ENCODE data around the gene SMTNL2. TPM values are rescaled to one million over a fixed set of nuclear protein-coding genes. Genes with fewer than 3 reads are reported as not detected.

The SMTNL2 gene
- total RNA-seq, 2 donors from 2014 or later: 0.51 to 0.79 TPM

DNA sequence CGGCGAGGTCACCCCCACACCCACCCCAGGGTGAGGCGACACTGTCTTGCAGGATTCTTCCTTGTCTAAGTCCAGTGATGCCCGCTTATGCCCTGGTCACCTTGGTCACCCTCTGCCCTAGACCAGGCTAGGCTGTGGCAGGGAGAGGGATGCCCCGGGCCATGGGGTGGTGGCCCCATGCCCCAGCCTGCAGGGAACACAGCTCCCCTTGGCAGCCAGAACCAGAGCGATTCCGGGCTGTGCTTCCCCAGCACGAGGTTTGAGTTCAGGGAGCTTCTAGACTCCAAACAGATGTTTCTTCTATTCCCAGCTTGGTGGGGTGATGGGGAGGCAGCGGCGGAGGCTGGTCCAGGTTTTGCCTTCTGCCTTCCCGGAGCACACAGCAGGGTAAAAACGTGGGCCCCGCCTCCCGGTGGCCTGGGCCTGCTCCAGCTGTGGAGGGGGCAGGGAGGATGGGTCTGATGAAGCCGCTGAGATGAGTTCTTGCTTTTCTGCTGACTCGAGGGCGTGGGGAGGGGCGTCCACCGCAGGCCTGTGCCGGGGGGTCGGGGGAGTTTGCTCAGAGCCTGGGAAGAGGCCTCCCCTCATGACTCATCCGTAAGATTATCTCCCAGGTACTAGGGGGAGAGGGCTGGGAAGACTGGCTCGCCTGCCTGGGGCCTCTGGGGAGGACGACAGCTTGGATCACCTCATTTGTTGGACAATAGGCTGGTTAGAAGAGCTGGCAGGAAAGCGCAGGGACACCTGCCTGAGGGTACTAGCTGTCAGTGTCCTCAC is 15.4 kb downstream of the SMTNL2 start:
- DNase-seq: peak; percentile 96
- TF ChIP-seq, protein P1, sequence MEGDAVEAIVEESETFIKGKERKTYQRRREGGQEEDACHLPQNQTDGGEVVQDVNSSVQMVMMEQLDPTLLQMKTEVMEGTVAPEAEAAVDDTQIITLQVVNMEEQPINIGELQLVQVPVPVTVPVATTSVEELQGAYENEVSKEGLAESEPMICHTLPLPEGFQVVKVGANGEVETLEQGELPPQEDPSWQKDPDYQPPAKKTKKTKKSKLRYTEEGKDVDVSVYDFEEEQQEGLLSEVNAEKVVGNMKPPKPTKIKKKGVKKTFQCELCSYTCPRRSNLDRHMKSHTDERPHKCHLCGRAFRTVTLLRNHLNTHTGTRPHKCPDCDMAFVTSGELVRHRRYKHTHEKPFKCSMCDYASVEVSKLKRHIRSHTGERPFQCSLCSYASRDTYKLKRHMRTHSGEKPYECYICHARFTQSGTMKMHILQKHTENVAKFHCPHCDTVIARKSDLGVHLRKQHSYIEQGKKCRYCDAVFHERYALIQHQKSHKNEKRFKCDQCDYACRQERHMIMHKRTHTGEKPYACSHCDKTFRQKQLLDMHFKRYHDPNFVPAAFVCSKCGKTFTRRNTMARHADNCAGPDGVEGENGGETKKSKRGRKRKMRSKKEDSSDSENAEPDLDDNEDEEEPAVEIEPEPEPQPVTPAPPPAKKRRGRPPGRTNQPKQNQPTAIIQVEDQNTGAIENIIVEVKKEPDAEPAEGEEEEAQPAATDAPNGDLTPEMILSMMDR (conservative IDR thresholded peaks at IDR 0.05): no peak
- H3K27me3 ChIP-seq (ENCODE audit: control insufficient read depth, insufficient read depth, low read length, poor library complexity, severe bottlenecking): no peaks in the 10 kb centered on the region
- H3K9me3 ChIP-seq (ENCODE audit: control insufficient read depth, low read length): no peaks in the 10 kb centered on the region
- peaks cover 21% of the 10 kb centered on the region for H3K4me1 Mint-ChIP-seq
- H3K27ac ChIP-seq (ENCODE audit: low read depth, low read length): peak overlapping the region; percentile 52
- H3K4me3 ChIP-seq (ENCODE audit: low read length): no peak overlapping the region
- WGBS, 2 experiments (ENCODE audit: insufficient coverage in 1 of 2, insufficient read length in 1 of 2): 35 to 41% methylated on average over 6 to 25 of the region's 25 CpGs
- H3K36me3 ChIP-seq (ENCODE audit: control insufficient read depth, insufficient read depth, low read length): no peaks in the 10 kb centered on the region
- H3K27ac Mint-ChIP-seq: no peak overlapping the region
- H3K9ac ChIP-seq (ENCODE audit: extremely low read depth, low read length, poor library complexity, severe bottlenecking): no peak overlapping the region
- peaks cover 11% of the 10 kb centered on the region for H3K4me1 ChIP-seq (ENCODE audit: control insufficient read depth, insufficient read depth, low read length)
- H3K4me3 Mint-ChIP-seq: peak overlapping the region; percentile 21
- H3K27me3 Mint-ChIP-seq (ENCODE audit: insufficient read depth): peaks cover 3% of the 10 kb centered on the region
- H3K36me3 Mint-ChIP-seq (ENCODE audit: low read depth): no peaks in the 10 kb centered on the region
- no peaks in the 10 kb centered on the region for H3K9me3 Mint-ChIP-seq

DNA sequence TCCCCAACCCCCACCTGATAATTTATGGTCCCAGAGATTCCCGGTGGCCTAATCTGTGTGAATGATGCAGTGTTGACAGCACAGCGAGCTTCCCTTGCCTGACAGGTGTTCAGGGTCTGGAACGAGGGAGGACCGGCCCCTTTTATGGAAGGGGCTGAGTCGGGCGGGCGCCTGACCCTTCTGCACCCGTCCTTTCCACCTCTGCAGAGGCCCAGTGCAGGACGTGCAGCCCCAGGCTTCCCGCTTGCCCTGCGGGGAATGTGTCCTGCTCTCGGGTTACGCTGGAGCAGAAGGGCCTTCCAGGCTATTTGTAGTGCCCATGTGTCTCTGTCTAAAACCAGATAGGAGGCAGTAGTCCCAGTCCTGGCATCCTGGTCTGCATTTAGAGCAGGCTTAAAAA is 16.2 kb downstream of the SMTNL2 start:
- peak overlapping the region; percentile 52 for H3K27ac ChIP-seq (ENCODE audit: low read depth, low read length)
- no peak overlapping the region for H3K4me3 ChIP-seq (ENCODE audit: low read length)
- no peak overlapping the region for H3K27ac Mint-ChIP-seq

DNA sequence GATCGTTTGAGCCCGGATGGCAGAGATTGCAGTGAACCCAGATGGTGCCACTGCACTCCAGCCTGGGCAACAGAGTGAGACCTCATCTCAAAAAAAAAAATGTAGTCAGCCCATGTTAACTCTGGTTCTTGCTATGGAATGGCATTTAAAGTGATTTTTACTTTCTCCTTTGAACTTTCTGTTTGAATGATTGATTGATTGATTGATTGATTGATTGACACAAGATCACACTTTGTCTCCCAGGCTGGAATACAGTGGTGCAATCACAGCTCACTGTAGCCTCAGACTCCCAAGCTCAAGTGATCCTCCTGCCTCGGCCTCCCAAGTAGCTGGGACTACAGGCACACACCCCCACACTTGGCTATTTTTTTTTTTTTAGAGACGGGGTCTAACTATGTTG is 17.0 kb downstream of the SMTNL2 start:
- 92 to 100% methylated on average over 3 to 4 of the region's 4 CpGs for WGBS, 2 experiments (ENCODE audit: insufficient coverage in 1 of 2, insufficient read length in 1 of 2)
- H3K27ac Mint-ChIP-seq: no peak overlapping the region
- no peak overlapping the region for H3K4me3 Mint-ChIP-seq
- no peak overlapping the region for H3K4me3 ChIP-seq (ENCODE audit: low read length)
- H3K9ac ChIP-seq (ENCODE audit: extremely low read depth, low read length, poor library complexity, severe bottlenecking): no peak overlapping the region
- H3K36me3 ChIP-seq (ENCODE audit: control insufficient read depth, insufficient read depth, low read length): no peaks in the 10 kb centered on the region
- H3K36me3 Mint-ChIP-seq (ENCODE audit: low read depth): no peaks in the 10 kb centered on the region
- H3K4me1 ChIP-seq (ENCODE audit: control insufficient read depth, insufficient read depth, low read length): peaks cover 11% of the 10 kb centered on the region
- no peak for DNase-seq
- no peaks in the 10 kb centered on the region for H3K9me3 Mint-ChIP-seq
- no peaks in the 10 kb centered on the region for H3K27me3 ChIP-seq (ENCODE audit: control insufficient read depth, insufficient read depth, low read length, poor library complexity, severe bottlenecking)
- TF ChIP-seq, protein P1 (conservative IDR thresholded peaks at IDR 0.05): no peak
- H3K4me1 Mint-ChIP-seq: peaks cover 16% of the 10 kb centered on the region
- H3K27me3 Mint-ChIP-seq (ENCODE audit: insufficient read depth): peaks cover 3% of the 10 kb centered on the region
- H3K9me3 ChIP-seq (ENCODE audit: control insufficient read depth, low read length): no peaks in the 10 kb centered on the region
- no peak overlapping the region for H3K27ac ChIP-seq (ENCODE audit: low read depth, low read length)

More for the DNA sequence above, 16.2 kb downstream of the SMTNL2 start:
- H3K9me3 ChIP-seq (ENCODE audit: control insufficient read depth, low read length): no peaks in the 10 kb centered on the region
- H3K27me3 Mint-ChIP-seq (ENCODE audit: insufficient read depth): peaks cover 3% of the 10 kb centered on the region
- no peaks in the 10 kb centered on the region for H3K36me3 Mint-ChIP-seq (ENCODE audit: low read depth)
- H3K4me1 ChIP-seq (ENCODE audit: control insufficient read depth, insufficient read depth, low read length): peaks cover 11% of the 10 kb centered on the region
- H3K36me3 ChIP-seq (ENCODE audit: control insufficient read depth, insufficient read depth, low read length): no peaks in the 10 kb centered on the region
- H3K27me3 ChIP-seq (ENCODE audit: control insufficient read depth, insufficient read depth, low read length, poor library complexity, severe bottlenecking): no peaks in the 10 kb centered on the region
- DNase-seq: peak; percentile 76
- WGBS, 2 experiments (ENCODE audit: insufficient coverage in 1 of 2, insufficient read length in 1 of 2): 52 to 59% methylated on average over 10 to 13 of the region's 13 CpGs
- H3K9ac ChIP-seq (ENCODE audit: extremely low read depth, low read length, poor library complexity, severe bottlenecking): no peak overlapping the region
- H3K4me1 Mint-ChIP-seq: peaks cover 16% of the 10 kb centered on the region
- no peaks in the 10 kb centered on the region for H3K9me3 Mint-ChIP-seq
- TF ChIP-seq, protein P1 (conservative IDR thresholded peaks at IDR 0.05): no peak
- H3K4me3 Mint-ChIP-seq: peak overlapping the region; percentile 21
